HEK293 (cell line): ENCODE data around the gene LILRB5.

Experiments used
- SETDB1 ChIP-seq: IDR thresholded peaks from one replicate; pipeline ENCODE4 v1.6.1; 2017; ENCODE audit warnings: mild to moderate bottlenecking, low read length, moderate library complexity, mixed read lengths; ENCODE audit not compliant: insufficient read length
- SP2 ChIP-seq: fragments of 450-650 bp; formaldehyde crosslinking; IDR thresholded peaks from 2 replicates; pipeline ENCODE4 v1.5.1; 2016; ENCODE audit warnings: missing biosample characterization, missing genetic modification characterization
- ZNF155 ChIP-seq: fragments of 450-650 bp; formaldehyde crosslinking; IDR thresholded peaks from 2 replicates; pipeline ENCODE4 v1.5.1; 2016; ENCODE audit warnings: missing biosample characterization, missing genetic modification characterization
- ZNF350 ChIP-seq: fragments of 450-650 bp; formaldehyde crosslinking; IDR thresholded peaks from 2 replicates; pipeline ENCODE4 v1.5.0; 2017; ENCODE audit warnings: missing biosample characterization, mild to moderate bottlenecking, missing genetic modification characterization
- TF ChIP-seq, protein P1 (sequence below): fragments of 450-650 bp; formaldehyde crosslinking; IDR thresholded peaks from 2 replicates; pipeline ENCODE4 v1.5.1; 2016; ENCODE audit warnings: missing biosample characterization, missing genetic modification characterization
- TF ChIP-seq, protein P2 (sequence below): fragments of 450-650 bp; formaldehyde crosslinking; IDR thresholded peaks from 2 replicates; pipeline ENCODE4 v1.5.1; 2016; ENCODE audit warnings: missing biosample characterization, missing genetic modification characterization

DNA sequence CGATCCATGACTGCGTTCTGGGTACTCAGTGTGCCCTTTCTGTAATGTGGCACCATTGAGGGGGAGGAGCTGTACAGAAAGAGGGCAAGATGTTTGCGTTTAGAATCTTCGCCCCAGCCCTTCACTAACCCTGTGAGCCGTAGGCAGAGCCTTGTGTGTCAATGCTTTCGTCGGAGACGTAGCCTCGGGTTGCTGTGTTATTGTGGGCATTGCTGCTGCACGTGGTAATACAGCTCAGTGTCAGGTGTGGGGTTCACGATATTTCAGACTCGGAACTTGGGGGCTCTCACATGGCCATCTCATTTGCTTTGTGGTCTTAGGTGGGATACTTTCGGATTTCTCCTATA lies 50.3 kb downstream of the LILRB5 start:
- TF ChIP-seq, protein P1, sequence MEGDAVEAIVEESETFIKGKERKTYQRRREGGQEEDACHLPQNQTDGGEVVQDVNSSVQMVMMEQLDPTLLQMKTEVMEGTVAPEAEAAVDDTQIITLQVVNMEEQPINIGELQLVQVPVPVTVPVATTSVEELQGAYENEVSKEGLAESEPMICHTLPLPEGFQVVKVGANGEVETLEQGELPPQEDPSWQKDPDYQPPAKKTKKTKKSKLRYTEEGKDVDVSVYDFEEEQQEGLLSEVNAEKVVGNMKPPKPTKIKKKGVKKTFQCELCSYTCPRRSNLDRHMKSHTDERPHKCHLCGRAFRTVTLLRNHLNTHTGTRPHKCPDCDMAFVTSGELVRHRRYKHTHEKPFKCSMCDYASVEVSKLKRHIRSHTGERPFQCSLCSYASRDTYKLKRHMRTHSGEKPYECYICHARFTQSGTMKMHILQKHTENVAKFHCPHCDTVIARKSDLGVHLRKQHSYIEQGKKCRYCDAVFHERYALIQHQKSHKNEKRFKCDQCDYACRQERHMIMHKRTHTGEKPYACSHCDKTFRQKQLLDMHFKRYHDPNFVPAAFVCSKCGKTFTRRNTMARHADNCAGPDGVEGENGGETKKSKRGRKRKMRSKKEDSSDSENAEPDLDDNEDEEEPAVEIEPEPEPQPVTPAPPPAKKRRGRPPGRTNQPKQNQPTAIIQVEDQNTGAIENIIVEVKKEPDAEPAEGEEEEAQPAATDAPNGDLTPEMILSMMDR (tag by site-specific recombination): no peak
- TF ChIP-seq ZNF155 (tag by site-specific recombination) (no peak), SETDB1 (no peak), SP2 (tag by site-specific recombination) (no peak), ZNF350 (no peak)
- TF ChIP-seq, protein P2, sequence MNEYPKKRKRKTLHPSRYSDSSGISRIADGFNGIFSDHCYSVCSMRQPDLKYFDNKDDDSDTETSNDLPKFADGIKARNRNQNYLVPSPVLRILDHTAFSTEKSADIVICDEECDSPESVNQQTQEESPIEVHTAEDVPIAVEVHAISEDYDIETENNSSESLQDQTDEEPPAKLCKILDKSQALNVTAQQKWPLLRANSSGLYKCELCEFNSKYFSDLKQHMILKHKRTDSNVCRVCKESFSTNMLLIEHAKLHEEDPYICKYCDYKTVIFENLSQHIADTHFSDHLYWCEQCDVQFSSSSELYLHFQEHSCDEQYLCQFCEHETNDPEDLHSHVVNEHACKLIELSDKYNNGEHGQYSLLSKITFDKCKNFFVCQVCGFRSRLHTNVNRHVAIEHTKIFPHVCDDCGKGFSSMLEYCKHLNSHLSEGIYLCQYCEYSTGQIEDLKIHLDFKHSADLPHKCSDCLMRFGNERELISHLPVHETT: no peak
